ENCODE measurements around the gene HIVEP1. TPM values are rescaled to one million over a fixed set of nuclear protein-coding genes. Genes with fewer than 3 reads are reported as not detected.

HIVEP1 gene
- total RNA-seq, 1 experiment from 2014 or later, result 24.3 TPM

DNA sequence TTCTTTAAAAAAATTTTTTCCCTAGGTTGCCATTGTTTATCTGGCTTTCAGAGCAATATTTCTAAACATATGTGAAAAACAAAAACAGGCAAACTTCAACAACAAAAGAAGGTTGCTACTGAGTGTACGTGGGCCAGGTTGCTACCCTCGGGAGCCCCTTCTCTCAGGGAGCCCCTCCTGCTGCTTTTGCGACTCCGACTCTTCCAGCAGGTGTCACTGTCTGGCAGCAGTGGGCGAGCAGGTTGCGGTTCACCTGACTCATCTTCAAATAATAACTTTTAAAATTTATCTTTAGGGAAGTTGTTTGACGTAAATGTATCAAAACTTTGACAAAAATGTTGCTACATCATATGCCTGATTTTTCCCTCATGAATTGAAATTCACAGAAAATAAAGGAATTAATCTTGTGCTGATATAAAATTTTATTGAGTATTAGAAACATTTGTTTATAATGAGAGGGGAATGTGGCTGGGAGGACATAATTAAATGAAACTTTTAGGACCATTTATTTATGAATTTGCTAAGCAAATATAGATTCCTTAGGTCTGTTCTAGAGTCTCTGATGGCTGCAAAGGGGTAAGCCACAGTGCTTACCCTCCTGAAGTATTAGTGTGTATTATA, 138.8 kb downstream of the HIVEP1 start (continued):
- TF ChIP-seq OVOL2 (CRISPR knock-in tag; IDR thresholded peaks at IDR 0.05; ENCODE audit: borderline replicate concordance), result no peak
- no peak for TF ChIP-seq ZNF423 (CRISPR knock-in tag; IDR thresholded peaks at IDR 0.05)
- no peak for TF ChIP-seq TEAD4 (CRISPR knock-in tag; IDR thresholded peaks at IDR 0.05)
- no peak for TF ChIP-seq E2F5 (CRISPR knock-in tag; IDR thresholded peaks at IDR 0.05)
- TF ChIP-seq ELF4 (CRISPR knock-in tag; IDR thresholded peaks at IDR 0.05; ENCODE audit: low read depth), result no peak
- TF ChIP-seq NFYB (CRISPR knock-in tag; conservative IDR thresholded peaks at IDR 0.05; ENCODE audit: low read depth), result no peak
- TF ChIP-seq MLX (CRISPR knock-in tag; IDR thresholded peaks at IDR 0.05), result no peak
- no peak for TF ChIP-seq ZMAT4 (CRISPR knock-in tag; IDR thresholded peaks at IDR 0.05)
- no peak for TF ChIP-seq ZNF671 (CRISPR knock-in tag; IDR thresholded peaks at IDR 0.05)
- TF ChIP-seq GRHL2 (CRISPR knock-in tag; IDR thresholded peaks at IDR 0.05; ENCODE audit: insufficient replicate concordance, severe bottlenecking), result no peak

- TF ChIP-seq FOXP4 (CRISPR knock-in tag; IDR thresholded peaks at IDR 0.05) (no peak), ESRRA (CRISPR knock-in tag; IDR thresholded peaks at IDR 0.05; ENCODE audit: borderline replicate concordance) (no peak), MXD4 (CRISPR knock-in tag; IDR thresholded peaks at IDR 0.05; ENCODE audit: borderline replicate concordance) (no peak), MYBL2 (CRISPR knock-in tag; IDR thresholded peaks at IDR 0.05) (no peak), ZNF532 (CRISPR knock-in tag; IDR thresholded peaks at IDR 0.05; ENCODE audit: borderline replicate concordance) (no peak), ZNF416 (CRISPR knock-in tag; IDR thresholded peaks at IDR 0.05) (no peak), ZNF425 (CRISPR knock-in tag; conservative IDR thresholded peaks at IDR 0.05) (no peak), GABPB1 (CRISPR knock-in tag; IDR thresholded peaks at IDR 0.05) (no peak)
- TF ChIP-seq, protein P1, sequence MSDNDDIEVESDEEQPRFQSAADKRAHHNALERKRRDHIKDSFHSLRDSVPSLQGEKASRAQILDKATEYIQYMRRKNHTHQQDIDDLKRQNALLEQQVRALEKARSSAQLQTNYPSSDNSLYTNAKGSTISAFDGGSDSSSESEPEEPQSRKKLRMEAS (CRISPR knock-in tag; IDR thresholded peaks at IDR 0.05), result no peak
- TF ChIP-seq, protein P2, sequence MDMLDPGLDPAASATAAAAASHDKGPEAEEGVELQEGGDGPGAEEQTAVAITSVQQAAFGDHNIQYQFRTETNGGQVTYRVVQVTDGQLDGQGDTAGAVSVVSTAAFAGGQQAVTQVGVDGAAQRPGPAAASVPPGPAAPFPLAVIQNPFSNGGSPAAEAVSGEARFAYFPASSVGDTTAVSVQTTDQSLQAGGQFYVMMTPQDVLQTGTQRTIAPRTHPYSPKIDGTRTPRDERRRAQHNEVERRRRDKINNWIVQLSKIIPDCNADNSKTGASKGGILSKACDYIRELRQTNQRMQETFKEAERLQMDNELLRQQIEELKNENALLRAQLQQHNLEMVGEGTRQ (CRISPR knock-in tag; IDR thresholded peaks at IDR 0.05), result no peak
Measured at GRCh38 chr6:12151433-12151820, 139.3 kb downstream of the HIVEP1 start.

More at GRCh38 chr6:12151433-12151820, 139.3 kb downstream of the HIVEP1 start:
- DNase-seq (ENCODE audit: low spot score) (no peak), ATAC-seq (no peak)
- Mint-ChIP-seq H3K27ac (no peak overlapping the region), H3K27me3 (ENCODE audit: low read depth) (no peaks in the 10 kb centered on the region), H3K4me3 (no peak overlapping the region), H3K36me3 (no peaks in the 10 kb centered on the region), H3K4me1 (peaks cover 7% of the 10 kb centered on the region), H3K9me3 (no peaks in the 10 kb centered on the region)
- ChIA-PET CTCF (interaction anchor here (1.9 kb wide), 1 partner anchor 139 kb away, joined by 5 read pairs; the partner anchor contains the start of gene EDN1), POLR2A (no interaction called here)

Measured in WTC11 (cell line).